Left lobe of liver (tissue), 2 donors: ENCODE results near the gene HDAC6. TPM values are rescaled to one million over a fixed set of nuclear protein-coding genes. Genes with fewer than 3 reads are reported as not detected.

ENCODE experiments used
- ATAC-seq: fragments of 200-7000 bp; cut with Tn5 transposase; one replicate; pipeline ENCODE4 v1.9.1; 2020; ENCODE audit warnings: mild to moderate bottlenecking, moderate library complexity
- DNase-seq: peaks from one replicate; pipeline ENCODE4 v3.0.0-alpha.2; 2020; ENCODE audit warnings: low spot score
- total RNA-seq: library from RNA; stranded (reverse); gene quantifications from one replicate; pipeline ENCODE4 v1.2.1, GENCODE V29; 2021
- donor health status: DM: no; HTN: no; CAD: no; lungs with moderate emphysema.
- donor health status: DM: no; HTN: yes; CAD: no.

Gene HDAC6
- total RNA-seq, 1 donor from 2014 or later = 113 TPM

DNA sequence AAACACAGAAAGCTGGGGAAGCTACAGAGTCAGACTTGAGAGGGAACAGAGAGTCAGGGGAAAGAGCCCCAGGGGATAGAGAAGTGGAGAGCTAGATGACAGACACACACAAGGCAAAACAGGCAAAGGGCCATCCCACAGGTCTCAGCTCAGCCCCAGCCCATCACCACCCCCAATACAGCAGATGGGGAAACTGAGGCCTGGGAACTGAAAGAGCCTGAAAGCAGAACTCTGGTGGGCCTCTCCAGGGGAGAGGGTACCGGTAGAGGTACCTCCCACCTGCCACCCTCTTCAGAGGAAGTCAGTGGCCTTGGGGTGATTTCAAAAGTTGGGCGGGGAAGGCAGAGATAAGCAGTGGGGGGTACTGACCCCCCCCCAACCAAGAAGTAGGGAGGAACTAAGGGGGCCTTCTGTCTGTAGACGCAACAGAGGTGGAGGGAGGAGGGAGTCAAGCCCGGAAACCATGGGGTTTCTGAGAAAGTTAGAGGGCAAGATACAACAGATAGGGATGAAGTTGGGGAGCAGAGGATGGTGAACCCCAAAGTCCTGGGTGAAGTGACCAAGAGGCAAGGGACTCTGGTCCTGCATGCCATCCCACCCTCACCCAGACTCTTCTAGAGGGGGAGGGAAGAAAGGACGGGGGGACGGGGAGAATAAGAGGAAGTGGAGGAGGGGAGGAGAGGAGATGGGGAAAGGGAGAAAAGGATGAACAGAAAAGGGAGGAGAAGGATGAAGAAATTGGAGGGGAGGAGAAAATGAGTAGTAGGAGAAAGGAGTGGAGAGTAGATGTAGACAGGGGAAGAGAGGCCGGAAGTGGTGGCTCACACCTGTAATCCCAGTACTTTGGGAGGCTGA is 12.3 kb upstream of the HDAC6 start:
- ATAC-seq (no peak), DNase-seq (no peak)

GRCh38 chrX:48790477-48790876 is 11.4 kb upstream of the HDAC6 start:
- DNase-seq (no peak), ATAC-seq (no peak)

GRCh38 chrX:48791063-48791820 is 10.6 kb upstream of the HDAC6 start:
- DNase-seq (no peak), ATAC-seq (no peak)

DNA sequence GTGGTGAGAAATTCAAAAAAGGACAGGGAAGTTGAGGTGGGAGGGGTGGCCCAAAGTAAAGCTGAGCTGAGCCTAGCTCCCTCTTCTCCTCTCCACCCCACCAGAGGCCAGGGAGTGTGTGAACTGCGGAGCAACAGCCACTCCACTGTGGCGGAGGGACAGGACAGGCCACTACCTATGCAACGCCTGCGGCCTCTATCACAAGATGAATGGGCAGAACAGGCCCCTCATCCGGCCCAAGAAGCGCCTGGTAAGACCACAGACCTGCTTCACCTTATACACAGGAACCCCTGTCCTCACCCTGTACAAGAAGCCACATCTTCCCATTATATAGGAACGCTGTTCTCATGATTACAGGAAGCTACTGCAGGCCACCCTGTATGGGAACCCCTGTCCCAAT is 9.6 kb upstream of the HDAC6 start:
- no peak for DNase-seq
- no peak for ATAC-seq

- ATAC-seq = no peak
- DNase-seq = no peak
These were observed 7.9 kb upstream of the HDAC6 start for GRCh38 chrX:48793935-48794334.

DNA sequence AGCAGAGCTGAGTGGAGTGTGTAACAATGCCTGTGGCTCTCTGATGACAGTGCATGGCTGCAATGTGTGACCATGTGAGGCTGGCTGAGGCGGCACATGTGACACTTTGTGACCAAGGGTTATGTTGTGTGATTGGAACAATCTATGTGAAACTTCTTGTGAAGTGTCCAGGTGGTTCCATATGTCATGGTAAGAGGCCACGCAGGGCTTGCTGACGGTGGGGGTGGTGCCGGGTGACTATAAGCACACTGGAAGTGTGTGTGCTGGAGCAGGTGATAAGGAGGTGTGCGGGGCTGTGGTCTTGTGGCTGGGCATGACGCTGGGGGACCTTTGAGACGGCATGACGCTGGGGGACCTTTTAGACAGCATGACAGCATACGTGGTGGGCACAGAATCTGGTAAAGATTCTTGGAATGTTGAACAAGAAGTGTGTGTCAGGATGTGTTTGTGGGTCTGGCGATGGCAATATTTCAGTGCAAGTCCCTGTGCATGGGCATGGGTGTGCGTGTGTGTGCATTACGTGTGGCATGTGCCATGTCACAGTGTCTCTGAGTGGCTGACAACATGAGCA is 7.4 kb upstream of the HDAC6 start:
- ATAC-seq = no peak
- no peak for DNase-seq

DNA sequence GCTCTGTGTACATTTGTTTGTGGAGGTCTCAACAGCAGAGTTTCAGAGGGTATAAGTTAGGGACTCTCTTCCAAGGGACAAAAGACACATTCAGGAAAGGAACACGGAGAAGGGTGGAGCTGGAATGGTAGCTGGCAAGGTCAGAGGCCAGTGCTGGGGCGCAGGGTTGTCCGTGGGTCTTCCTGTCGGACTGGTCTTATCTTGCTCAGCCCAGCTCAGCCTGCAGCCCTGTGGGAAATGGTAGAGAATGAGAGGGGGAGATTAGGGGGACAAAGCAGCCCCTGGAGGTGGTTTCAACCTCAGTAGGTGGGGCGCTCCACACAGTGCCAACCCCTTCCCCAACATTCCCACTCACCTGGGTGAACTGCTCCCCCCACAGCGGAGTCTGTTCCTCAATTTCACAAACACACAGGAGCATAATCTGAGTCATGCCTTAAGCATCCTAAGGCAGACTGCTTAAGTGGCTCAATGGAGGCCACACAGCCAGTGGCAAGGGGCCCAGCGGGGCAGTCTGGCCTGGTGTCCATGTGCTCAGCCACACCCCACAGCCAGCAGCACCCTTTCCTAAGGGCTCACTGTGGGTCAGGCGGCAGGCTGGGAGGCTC is 6.9 kb upstream of the HDAC6 start:
- ATAC-seq (no peak), DNase-seq (no peak)

GRCh38 chrX:48798318-48798717 is 3.5 kb upstream of the HDAC6 start:
- DNase-seq (no peak), ATAC-seq (no peak)

- DNase-seq (no peak), ATAC-seq (no peak)
These were observed 1.1 kb upstream of the HDAC6 start for GRCh38 chrX:48800574-48801279.

DNA sequence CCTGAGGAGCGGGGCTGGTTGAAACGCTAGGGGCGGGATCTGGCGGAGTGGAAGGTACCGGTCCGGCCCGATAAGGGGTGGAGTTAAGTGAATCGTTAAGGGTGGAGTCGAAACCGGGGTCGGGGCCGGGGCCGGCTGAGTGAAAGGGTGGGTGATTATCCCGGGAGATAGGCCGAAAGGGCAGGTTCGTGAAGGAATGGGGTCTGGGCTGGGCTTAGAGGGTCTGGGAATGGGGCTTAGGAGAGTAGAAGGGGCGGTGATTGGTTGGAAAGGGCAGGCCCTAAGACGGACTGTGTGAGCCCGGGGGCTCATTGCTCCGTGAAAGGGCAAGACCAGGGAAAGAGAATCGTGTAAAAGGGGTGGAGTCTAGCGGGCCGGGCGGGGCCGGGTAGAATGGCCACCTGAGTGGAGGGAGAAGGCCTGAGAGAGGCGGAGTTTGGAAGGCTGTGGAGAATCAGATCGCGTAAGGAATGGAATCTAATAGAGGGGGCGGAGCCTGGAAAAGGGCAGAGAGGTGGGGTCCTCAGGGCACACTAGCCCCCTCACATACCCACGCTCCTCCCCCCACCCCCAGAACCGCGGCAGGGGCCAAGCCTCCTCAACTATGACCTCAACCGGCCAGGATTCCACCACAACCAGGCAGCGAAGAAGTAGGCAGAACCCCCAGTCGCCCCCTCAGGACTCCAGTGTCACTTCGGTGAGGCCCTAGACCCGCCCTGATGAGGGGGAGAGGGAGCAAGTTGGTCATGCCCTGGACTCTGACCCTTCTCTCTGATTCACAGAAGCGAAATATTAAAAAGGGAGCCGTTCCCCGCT is 430 bp downstream of the HDAC6 start:
- ATAC-seq (peak; percentile 75), DNase-seq (peak; percentile 87)

DNA sequence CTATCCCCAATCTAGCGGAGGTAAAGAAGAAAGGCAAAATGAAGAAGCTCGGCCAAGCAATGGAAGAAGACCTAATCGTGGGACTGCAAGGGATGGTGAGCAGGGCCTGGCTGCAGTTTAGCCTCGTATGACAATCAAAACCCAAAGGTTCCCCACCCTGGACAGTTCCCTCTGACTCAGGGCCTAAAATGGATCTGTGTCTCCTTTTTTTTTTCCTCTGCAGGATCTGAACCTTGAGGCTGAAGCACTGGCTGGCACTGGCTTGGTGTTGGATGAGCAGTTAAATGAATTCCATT is 986 bp downstream of the HDAC6 start:
- DNase-seq (no peak), ATAC-seq (no peak)

GRCh38 chrX:48806081-48806480 is 4.2 kb downstream of the HDAC6 start:
- no peak for DNase-seq

DNA sequence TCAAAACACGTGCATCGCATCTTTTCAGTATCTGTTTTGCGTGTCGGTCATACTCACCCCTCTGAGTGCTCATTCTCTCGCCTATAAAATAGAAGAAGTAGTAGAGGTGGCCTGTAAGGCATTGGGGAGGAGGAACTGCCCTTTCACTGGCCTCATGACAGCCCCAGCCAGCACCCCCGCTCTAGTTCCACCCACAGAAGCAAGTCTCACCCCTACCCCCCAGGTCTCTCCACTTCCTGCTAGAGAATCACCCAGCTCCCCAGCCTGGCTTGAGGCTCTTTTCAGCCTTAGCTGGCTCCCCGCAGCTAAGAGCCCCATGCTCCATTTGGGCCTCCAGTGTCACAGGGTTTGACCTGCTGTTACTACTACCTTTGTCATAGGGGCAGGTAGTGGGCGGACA is 11.8 kb downstream of the HDAC6 start:
- no peak for DNase-seq
- no peak for ATAC-seq

More at GRCh38 chrX:48806081-48806480, 4.2 kb downstream of the HDAC6 start:
- no peak for ATAC-seq

DNA sequence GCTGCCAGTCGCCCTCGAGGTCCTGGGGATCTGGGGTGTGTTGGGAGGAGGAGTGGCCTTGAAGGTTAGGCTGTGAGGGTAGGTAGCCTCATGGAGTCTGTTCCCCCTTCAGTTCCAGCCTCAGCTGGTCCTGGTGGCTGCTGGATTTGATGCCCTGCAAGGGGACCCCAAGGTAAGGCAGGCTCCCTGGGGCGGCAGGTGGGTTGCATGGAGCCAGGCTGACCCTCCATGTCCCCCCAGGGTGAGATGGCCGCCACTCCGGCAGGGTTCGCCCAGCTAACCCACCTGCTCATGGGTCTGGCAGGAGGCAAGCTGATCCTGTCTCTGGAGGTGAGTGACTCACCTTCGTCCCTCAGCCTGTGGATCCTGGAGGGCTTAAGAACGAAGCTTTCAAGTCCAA is 12.9 kb downstream of the HDAC6 start:
- DNase-seq (no peak), ATAC-seq (no peak)

DNA sequence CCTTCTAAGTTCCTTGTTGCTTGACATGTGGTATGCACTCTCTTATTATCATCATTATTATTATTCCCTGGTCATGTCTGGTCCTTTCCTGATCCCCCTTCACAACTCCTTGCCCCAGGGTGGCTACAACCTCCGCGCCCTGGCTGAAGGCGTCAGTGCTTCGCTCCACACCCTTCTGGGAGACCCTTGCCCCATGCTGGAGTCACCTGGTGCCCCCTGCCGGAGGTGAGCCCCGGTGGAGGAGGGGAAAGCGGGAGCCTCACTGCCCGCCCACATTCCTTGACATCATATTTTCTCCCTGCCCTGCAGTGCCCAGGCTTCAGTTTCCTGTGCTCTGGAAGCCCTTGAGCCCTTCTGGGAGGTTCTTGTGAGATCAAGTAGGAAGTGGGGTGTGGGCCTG is 13.4 kb downstream of the HDAC6 start:
- no peak for DNase-seq
- ATAC-seq = no peak

DNA sequence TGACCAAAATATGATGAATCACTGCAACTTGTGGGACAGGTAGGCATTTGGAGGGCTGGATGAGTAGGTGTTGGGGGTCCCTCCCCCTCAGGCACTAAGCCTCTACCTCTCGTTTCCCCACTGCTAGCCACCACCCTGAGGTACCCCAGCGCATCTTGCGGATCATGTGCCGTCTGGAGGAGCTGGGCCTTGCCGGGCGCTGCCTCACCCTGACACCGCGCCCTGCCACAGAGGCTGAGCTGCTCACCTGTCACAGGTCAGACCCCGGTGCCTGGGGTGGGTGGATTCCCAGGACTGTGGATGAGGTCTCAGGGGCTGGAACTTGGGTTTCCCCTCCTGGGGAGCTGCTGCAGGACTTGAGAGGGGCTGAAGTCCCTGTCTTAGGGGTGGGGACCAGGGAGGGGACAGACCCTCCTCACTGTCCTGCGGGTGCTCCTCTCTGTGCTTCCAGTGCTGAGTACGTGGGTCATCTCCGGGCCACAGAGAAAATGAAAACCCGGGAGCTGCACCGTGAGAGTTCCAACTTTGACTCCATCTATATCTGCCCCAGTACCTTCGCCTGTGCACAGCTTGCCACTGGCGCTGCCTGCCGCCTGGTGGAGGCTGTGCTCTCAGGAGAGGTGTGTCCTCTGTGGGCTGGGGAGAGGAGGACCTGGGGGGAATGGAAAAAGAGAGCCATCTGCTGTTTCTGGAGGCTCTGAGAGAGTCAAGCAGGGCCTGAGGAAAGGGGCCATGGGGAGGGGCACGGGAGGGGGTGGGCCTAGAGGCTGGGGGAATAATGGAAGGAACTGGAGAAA is 14.3 kb downstream of the HDAC6 start:
- DNase-seq (no peak), ATAC-seq (no peak)

DNA sequence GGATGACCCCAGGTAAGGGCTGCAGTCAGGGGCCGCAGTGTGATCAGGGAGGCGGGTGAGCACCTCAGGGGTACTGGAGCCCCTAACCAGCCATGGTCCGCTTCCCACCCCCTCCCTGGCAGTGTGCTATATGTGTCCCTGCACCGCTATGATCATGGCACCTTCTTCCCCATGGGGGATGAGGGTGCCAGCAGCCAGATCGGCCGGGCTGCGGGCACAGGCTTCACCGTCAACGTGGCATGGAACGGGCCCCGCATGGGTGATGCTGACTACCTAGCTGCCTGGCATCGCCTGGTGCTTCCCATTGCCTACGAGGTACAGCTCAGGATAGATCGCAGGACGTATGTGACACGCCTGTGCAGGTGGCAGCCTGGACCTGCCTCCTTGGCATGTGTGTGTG is 16.2 kb downstream of the HDAC6 start:
- no peak for DNase-seq
- ATAC-seq = no peak

DNA sequence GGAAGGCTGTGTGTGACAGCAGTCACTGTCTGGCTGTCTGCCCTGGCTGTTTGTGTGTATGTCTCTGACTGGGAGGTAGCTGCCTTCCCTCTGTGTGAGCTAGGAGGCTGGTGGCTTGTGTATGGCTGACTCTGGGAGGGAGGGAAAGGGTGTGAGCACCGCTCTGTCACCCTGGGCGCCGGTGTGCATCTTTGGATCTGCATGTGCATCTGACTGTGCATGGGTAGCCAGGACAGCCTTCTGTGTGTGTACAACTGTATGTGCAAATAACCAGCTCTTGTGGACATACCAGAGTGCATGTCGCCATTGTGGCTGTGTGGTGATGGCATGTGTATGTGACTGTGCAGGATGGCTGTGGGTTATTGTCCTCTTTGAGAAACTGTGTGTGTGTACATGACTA is 17.0 kb downstream of the HDAC6 start:
- no peak for DNase-seq
- peak; percentile 28 for ATAC-seq

- ATAC-seq = peak; percentile 53
These were observed 17.5 kb downstream of the HDAC6 start for GRCh38 chrX:48819394-48819793.

More at GRCh38 chrX:48819394-48819793, 17.5 kb downstream of the HDAC6 start:
- peak; percentile 60 for DNase-seq
